GM12865 (cell line): ENCODE measurements around the gene RAB44.

ENCODE experiments used
- DNase-seq: peaks from one replicate; pipeline ENCODE4 v3.0.0; 2010; ENCODE audit warnings: low read depth
- H3K4me3 ChIP-seq: 2 replicates; pipeline ENCODE4 v1.5.1; 2011; ENCODE audit warnings: mild to moderate bottlenecking, low read depth, low read length, control low read depth
- CTCF ChIP-seq: IDR thresholded peaks from 2 replicates; pipeline ENCODE4 v1.5.1; 2011; ENCODE audit warnings: low read length, control low read depth, low read depth, inconsistent platforms; ENCODE audit not compliant: insufficient read depth; ENCODE audit errors: missing control alignments

The RAB44 gene

GRCh38 chr6:36688739-36689075 lies 8.9 kb upstream of the RAB44 start:
- DNase-seq = peak; percentile 24
- TF ChIP-seq CTCF = no peak
- H3K4me3 ChIP-seq = no peak overlapping the region

GRCh38 chr6:36691011-36691410 lies 6.6 kb upstream of the RAB44 start:
- H3K4me3 ChIP-seq = no peak overlapping the region
- no peak for DNase-seq
- no peak for TF ChIP-seq CTCF

GRCh38 chr6:36691612-36692011 lies 6.0 kb upstream of the RAB44 start:
- no peak for DNase-seq

GRCh38 chr6:36692220-36692619 lies 5.4 kb upstream of the RAB44 start:
- no peak for TF ChIP-seq CTCF
- DNase-seq = peak; percentile 72
- no peak overlapping the region for H3K4me3 ChIP-seq

More at GRCh38 chr6:36691612-36692011, 6.0 kb upstream of the RAB44 start:
- H3K4me3 ChIP-seq = no peak overlapping the region
- TF ChIP-seq CTCF = no peak

GRCh38 chr6:36692861-36693702 lies 4.5 kb upstream of the RAB44 start:
- no peak for DNase-seq
- no peak for TF ChIP-seq CTCF
- no peak overlapping the region for H3K4me3 ChIP-seq

- no peak for DNase-seq
Measured at GRCh38 chr6:36694616-36695015, 3.0 kb upstream of the RAB44 start.

More at GRCh38 chr6:36694616-36695015, 3.0 kb upstream of the RAB44 start:
- no peak for TF ChIP-seq CTCF
- H3K4me3 ChIP-seq = no peak overlapping the region
